ENCODE data around the gene IL13RA1.
"Not testable (repeated sequence)": the region's sequence is repeated elsewhere in the genome, so short reads cannot be mapped to it uniquely, and the experiment has no call there.

DNA sequence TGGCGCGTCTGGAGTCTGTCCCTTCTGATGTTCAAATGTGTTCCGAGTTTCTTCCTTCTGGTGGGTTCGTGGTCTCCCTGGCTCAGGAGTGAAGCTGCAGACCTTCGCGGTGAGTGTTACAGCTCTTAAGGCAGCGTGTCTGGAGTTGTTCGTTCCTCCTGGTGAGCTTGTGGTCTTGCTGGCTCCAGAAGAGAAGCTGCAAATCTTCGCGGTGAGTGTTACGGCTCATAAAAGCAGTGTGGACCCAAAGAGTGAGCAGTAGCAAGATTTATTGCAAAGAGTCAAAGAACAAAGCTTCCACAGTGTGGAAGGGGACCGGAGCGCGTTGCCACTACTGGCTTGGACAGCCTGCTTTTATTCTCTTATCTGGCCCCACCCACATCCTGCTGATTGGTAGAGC lies 11.5 kb upstream of the IL13RA1 start:
- not testable (repeated sequence) for TF ChIP-seq POLR2A, CTCF, POLR2AphosphoS5, EP300 (IDR thresholded peaks at IDR 0.05)

All from stomach (tissue), 4 donors.